Measurements from ENCODE around the gene TLCD2.
"Not testable (repeated sequence)": the region's sequence is repeated elsewhere in the genome, so short reads cannot be mapped to it uniquely, and the experiment has no call there.

Gene TLCD2

GRCh38 chr17:1715803-1716075 is 5.6 kb upstream of the TLCD2 start:
- Mint-ChIP-seq H3K4me1 (peaks cover 56% of the 10 kb centered on the region), H3K27me3 (peaks cover 46% of the 10 kb centered on the region), H3K36me3 (peaks cover 17% of the 10 kb centered on the region), H3K9me3 (no peaks in the 10 kb centered on the region), H3K4me3 (peak overlapping the region; percentile 90), H3K27ac (peak overlapping the region; percentile 71)
- CTCF ChIA-PET, result no interaction called here
- no peak for DNase-seq

DNA sequence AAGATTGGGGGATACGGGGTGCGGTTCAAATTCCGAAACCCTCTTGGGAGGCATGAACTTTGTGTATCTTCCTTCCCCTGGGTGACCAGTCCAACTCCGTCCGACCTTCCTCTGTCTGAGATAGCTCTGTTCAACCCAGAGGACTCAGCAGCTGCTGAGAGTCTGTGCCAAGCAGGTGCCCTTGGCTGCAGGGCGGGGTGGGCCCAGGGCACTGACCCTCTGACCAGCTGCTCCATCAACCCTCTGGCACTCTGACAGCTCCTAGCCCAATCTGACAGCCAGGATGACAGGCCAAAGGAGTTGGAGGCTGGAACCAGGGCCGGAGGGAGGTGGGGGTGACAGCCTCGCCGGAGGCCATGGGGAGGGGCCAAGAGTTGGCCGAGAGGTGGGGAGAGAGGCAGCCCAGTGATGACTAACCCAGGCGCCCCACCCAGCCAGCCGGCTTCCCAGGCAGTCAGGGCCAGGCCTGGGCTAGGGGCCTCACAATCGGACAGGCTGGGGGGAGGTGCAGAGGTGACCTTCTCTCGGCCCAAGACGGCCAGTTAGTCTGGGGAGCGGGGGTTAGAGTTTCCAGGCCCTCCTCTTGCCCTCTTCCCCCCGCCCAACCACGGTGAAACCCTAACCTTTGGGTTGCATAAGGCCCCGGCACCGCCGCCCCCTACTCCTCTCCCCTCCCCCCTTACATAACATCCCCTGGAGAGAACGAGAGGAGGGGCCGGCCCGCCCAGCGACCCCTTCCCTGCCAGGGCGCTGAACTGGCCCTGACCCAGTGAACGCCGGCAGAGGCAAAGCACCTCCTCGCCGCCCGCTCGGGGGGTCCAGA is 5.0 kb upstream of the TLCD2 start:
- Mint-ChIP-seq H3K27me3 (peaks cover 52% of the 10 kb centered on the region), H3K36me3 (peaks cover 17% of the 10 kb centered on the region), H3K4me1 (peaks cover 57% of the 10 kb centered on the region), H3K9me3 (no peaks in the 10 kb centered on the region), H3K4me3 (peak overlapping the region; percentile 90), H3K27ac (no peak overlapping the region)
- CTCF ChIA-PET, result interaction anchor here (0.7 to 1.6 kb wide), 2 partner anchors 69 to 310 kb away, joined by 3 read pairs; no protein-coding TSS in a partner anchor
- peak; percentile 70 for DNase-seq

DNA sequence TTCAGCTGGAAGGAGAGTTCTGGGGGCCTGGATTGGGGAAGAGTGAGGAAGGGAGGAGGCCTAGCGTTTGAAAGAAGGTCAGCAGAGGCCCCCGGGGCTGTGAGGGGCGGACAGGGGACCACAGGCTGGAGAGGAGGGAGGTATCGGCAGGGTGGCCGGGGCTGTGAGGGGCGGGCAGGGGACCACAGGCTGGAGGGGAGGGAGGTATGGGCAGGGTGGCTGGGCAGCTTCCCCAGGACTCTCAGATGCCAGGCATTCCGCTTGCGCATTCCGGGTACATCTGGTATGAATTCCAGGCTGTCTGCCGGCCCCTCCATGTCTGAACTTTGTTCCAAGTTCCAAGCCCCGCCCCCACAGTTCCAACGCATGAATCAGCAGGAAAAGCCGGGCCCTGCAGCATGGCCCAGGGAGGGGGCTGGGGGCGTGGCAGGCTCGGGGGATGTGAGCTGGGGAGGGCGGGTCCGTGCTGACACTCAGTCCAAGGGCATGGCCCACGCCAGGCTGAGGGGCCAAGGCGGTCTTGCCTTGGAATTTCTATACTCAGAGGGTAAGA is 4.3 kb upstream of the TLCD2 start:
- H3K27ac Mint-ChIP-seq, result no peak overlapping the region
- peaks cover 50% of the 10 kb centered on the region for H3K4me1 Mint-ChIP-seq
- peak overlapping the region; percentile 90 for H3K4me3 Mint-ChIP-seq
- DNase-seq, result peak; percentile 61
- CTCF ChIA-PET, result interaction anchor here (0.7 to 1.8 kb wide), 4 partner anchors 45 to 311 kb away, joined by 3 to 5 read pairs (median 4); no protein-coding TSS in a partner anchor
- peaks cover 17% of the 10 kb centered on the region for H3K36me3 Mint-ChIP-seq
- H3K27me3 Mint-ChIP-seq, result peaks cover 59% of the 10 kb centered on the region
- H3K9me3 Mint-ChIP-seq, result no peaks in the 10 kb centered on the region

DNA sequence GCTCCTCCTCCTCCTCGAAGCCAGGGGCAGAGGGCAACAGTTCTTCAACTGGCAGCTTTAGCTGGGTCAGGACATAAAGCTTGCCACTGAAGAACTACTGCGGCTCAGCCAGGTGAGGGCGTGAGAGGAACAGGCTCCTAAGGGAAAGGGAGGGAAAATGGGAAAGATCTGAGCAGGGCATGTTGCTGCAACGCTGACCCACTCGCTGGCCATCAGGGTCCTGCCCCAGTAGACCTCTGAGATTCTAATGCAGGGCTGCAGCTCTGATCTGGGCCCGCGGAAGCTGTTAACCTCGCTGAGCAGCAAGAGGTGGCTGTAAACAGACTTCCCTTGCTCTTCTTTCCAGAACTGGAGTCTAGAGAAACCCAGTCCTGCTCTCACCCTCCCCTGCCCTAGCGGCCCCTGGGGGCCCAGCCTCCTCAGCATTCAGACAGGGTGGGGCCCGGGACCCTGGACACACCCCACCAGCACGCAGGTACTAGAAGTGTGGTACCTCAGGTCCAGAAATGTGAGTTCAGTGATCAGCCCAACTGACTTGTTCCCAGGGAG is 3.8 kb upstream of the TLCD2 start:
- Mint-ChIP-seq H3K27me3 (peaks cover 64% of the 10 kb centered on the region), H3K4me1 (peaks cover 52% of the 10 kb centered on the region), H3K36me3 (peaks cover 17% of the 10 kb centered on the region), H3K4me3 (peak overlapping the region; percentile 51), H3K27ac (no peak overlapping the region), H3K9me3 (no peaks in the 10 kb centered on the region)
- DNase-seq, result peak; percentile 24
- CTCF ChIA-PET, result interaction anchor here (0.9 to 1.8 kb wide), 5 partner anchors 45 to 312 kb away, joined by 3 to 5 read pairs (median 3); no protein-coding TSS in a partner anchor

DNA sequence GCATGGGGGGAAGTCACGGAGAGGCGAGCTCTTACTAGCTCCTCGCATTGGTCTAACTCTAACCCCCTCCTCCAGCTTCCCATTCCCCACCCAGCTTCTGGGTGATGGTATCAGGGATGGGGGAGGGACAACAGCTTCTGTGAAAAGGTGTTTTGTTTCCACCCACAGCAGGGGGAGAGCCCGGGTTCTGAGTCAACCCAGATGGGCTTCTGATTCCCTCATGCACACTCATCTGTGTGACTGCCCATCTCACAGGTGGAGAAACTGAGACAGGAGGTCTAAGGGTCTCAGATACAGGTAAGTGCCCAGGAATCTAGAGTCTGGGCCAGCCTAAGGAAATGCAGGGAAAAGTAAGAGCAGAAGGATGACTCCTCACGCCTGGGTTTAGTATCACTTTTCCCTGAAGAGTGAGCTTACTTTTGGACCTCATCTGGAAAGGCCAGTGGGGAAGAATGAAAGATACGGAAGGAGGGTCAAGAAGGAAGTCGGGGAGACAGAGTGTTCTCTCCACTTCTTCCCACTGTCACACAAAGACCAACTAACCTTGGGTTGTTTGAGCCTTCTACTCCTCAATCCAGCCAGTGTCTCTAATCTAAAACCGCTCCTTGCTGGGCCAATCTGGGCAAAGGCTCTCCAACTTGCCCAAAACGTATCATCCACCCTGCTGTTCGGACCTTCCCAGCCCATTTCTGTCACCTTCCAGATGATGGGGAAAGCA is 3.1 kb upstream of the TLCD2 start:
- peaks cover 71% of the 10 kb centered on the region for H3K27me3 Mint-ChIP-seq
- DNase-seq, result peak; percentile 15
- peaks cover 17% of the 10 kb centered on the region for H3K36me3 Mint-ChIP-seq
- CTCF ChIA-PET, result interaction anchor here (0.9 to 1.8 kb wide), 5 partner anchors 44 to 312 kb away, joined by 3 to 5 read pairs (median 3); no protein-coding TSS in a partner anchor
- no peak overlapping the region for H3K27ac Mint-ChIP-seq
- H3K4me3 Mint-ChIP-seq, result no peak overlapping the region
- H3K9me3 Mint-ChIP-seq, result no peaks in the 10 kb centered on the region
- H3K4me1 Mint-ChIP-seq, result peaks cover 45% of the 10 kb centered on the region

GRCh38 chr17:1712271-1712670 is 2.1 kb upstream of the TLCD2 start:
- peaks cover 17% of the 10 kb centered on the region for H3K36me3 Mint-ChIP-seq
- no peaks in the 10 kb centered on the region for H3K9me3 Mint-ChIP-seq
- H3K27me3 Mint-ChIP-seq, result peaks cover 78% of the 10 kb centered on the region
- CTCF ChIA-PET, result no interaction called here
- no peak overlapping the region for H3K4me3 Mint-ChIP-seq
- DNase-seq, result peak; percentile 11
- H3K4me1 Mint-ChIP-seq, result peaks cover 36% of the 10 kb centered on the region
- H3K27ac Mint-ChIP-seq, result peak overlapping the region; percentile 38

DNA sequence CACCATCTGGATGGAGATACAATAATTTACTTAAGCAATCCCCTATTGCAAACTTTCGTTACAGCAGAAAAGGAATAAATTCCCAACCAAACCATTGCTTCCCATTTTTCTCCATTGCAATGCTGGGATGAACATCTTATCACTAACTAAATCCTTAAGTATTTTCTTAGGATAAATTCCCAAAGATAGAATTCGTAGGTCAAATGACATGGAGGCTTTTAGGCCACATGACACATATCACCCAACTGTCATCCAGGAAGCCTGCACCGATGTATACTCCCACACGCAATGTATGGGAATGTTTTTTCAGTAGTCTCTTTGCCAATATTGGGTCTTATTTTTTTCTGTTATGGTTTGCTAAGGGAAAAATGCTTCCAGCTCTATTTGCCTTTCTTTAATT is 1.6 kb upstream of the TLCD2 start:
- Mint-ChIP-seq H3K4me1 (peaks cover 36% of the 10 kb centered on the region), H3K36me3 (peaks cover 17% of the 10 kb centered on the region), H3K27ac (no peak overlapping the region), H3K4me3 (no peak overlapping the region), H3K27me3 (peaks cover 82% of the 10 kb centered on the region), H3K9me3 (no peaks in the 10 kb centered on the region)
- CTCF ChIA-PET, result no interaction called here
- DNase-seq, result no peak

DNA sequence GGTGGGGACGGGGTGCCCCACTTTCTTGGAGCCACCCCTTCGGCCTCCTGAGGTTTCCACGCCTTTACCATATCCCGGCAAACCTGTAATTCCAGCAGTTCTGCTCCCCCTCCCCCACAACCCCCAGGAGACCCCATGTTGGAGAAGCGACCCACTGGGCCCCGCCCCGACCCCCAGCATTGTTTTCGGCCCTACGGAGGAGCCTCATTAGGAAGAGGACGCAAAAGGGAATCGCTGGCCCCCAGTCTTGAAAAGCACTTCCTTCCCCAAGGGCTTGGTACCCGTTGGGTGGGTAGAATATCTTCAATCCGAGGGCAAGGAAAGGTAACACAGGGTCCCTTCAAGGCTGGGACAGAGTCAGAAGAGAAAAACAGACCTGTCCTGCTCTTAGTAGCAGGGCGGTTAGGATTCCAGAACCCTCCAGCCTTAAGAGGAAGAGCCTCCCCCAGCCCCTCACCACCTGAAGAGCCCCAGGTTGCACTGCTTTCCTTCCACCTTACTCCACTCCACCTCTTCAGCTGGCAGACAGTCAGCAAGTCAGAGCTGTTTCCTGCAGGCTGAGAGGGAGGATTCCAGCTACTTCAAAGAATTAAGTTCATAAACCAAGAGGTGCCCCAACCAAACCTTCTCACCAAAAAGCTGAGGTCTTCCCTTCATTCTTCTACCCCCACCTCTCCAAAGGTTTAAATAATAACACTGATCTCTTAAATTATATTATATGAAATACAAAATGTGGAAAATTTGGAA is 803 bp upstream of the TLCD2 start:
- Mint-ChIP-seq H3K27me3 (peaks cover 89% of the 10 kb centered on the region), H3K9me3 (no peaks in the 10 kb centered on the region), H3K36me3 (peaks cover 17% of the 10 kb centered on the region), H3K4me3 (peak overlapping the region; percentile 47), H3K27ac (no peak overlapping the region), H3K4me1 (peaks cover 35% of the 10 kb centered on the region)
- no peak for DNase-seq
- CTCF ChIA-PET, result no interaction called here

GRCh38 chr17:1709403-1709951 is 700 bp downstream of the TLCD2 start:
- peak overlapping the region; percentile 38 for H3K4me3 Mint-ChIP-seq
- CTCF ChIA-PET, result no interaction called here
- no peak for DNase-seq

DNA sequence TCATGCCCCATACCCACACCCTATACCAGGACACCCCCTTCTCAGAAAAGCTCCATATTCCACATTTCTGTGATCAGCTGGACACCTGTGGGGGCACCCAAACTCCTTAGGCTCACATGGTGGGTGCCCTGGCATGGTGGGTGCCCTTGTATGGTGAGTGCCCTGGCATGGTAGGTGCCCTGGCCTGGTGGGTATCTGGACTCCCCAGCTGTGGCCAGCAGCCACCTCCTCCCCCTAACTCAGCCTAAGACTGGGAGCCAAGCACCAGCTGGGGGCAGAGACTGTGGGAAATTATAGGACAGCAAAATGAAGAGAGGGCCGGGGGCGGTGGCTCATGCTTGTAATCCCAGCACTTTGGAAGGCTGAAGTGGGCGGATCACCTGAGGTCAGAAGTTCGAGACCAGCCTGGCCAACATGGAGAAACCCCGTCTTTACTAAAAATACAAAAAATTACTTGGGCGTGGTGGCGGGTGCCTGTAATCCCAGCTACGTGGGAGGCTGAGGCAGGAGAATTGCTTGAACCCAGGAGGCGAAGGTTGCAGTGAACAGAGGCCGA is 1.3 kb downstream of the TLCD2 start:
- Mint-ChIP-seq H3K36me3 (peaks cover 17% of the 10 kb centered on the region), H3K27me3 (peaks cover 92% of the 10 kb centered on the region), H3K27ac (peak overlapping the region; percentile 58), H3K4me1 (peaks cover 23% of the 10 kb centered on the region), H3K4me3 (peak overlapping the region; percentile 38)
- DNase-seq, CTCF ChIA-PET, H3K9me3 Mint-ChIP-seq: not testable (repeated sequence)

More at GRCh38 chr17:1709403-1709951, 700 bp downstream of the TLCD2 start:
- peaks cover 92% of the 10 kb centered on the region for H3K27me3 Mint-ChIP-seq
- peaks cover 27% of the 10 kb centered on the region for H3K4me1 Mint-ChIP-seq
- no peak overlapping the region for H3K27ac Mint-ChIP-seq
- H3K36me3 Mint-ChIP-seq, result peaks cover 17% of the 10 kb centered on the region
- no peaks in the 10 kb centered on the region for H3K9me3 Mint-ChIP-seq

- DNase-seq, result no peak
- H3K4me1 Mint-ChIP-seq, result peaks cover 19% of the 10 kb centered on the region
- peaks cover 2% of the 10 kb centered on the region for H3K36me3 Mint-ChIP-seq
- H3K27ac Mint-ChIP-seq, result no peak overlapping the region
- no peaks in the 10 kb centered on the region for H3K9me3 Mint-ChIP-seq
- H3K27me3 Mint-ChIP-seq, result peaks cover 80% of the 10 kb centered on the region
- CTCF ChIA-PET, result no interaction called here
- no peak overlapping the region for H3K4me3 Mint-ChIP-seq
Observed at GRCh38 chr17:1707107-1707506, 3.1 kb downstream of the TLCD2 start.

DNA sequence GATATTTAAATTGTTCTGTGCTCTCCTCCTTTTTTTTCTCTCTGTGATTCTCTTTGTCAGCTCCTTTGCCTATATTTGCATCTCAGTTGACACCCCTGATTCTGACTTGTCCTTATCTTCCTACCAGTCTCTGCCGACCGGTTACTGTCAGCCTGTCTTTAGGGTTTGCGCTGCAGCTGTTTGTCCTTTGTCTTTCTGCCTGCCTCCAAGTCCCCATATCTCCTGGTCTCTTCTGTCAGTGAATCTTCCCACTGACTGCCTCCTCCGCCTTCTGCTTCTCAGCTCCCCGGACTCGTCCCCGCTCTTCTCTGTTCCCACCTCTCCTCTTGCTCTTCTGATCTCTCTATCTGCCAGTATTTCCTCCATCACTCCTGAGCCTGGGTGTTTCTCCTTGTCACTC is 5.2 kb downstream of the TLCD2 start:
- peaks cover 5% of the 10 kb centered on the region for H3K4me1 Mint-ChIP-seq
- H3K36me3 Mint-ChIP-seq, result no peaks in the 10 kb centered on the region

DNA sequence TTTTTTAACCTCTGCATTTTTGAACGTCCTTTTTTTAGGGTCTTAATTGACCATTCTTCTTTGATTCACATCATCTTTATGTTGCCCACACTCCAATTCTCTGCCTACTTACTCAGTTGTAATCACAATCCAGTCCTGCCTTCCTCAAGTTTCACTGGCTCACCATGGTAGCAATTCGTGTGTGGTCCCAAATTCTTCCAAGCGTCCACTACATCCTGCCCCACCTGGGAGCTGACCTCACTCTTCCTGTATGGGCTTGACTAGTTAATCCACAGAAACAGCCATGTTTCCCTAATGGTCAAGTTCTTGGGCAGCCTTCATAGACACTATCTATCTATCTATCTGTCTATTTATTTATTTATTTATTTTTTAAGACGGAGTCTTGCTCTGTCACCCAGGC is 7.1 kb downstream of the TLCD2 start:
- no peaks in the 10 kb centered on the region for H3K36me3 Mint-ChIP-seq
- no peak overlapping the region for H3K27ac Mint-ChIP-seq
- peaks cover 54% of the 10 kb centered on the region for H3K27me3 Mint-ChIP-seq
- CTCF ChIA-PET, result no interaction called here
- H3K4me3 Mint-ChIP-seq, result no peak overlapping the region
- DNase-seq, result no peak
- peaks cover 3% of the 10 kb centered on the region for H3K4me1 Mint-ChIP-seq
- no peaks in the 10 kb centered on the region for H3K9me3 Mint-ChIP-seq

More for the DNA sequence above, 5.2 kb downstream of the TLCD2 start:
- peaks cover 67% of the 10 kb centered on the region for H3K27me3 Mint-ChIP-seq
- no peak overlapping the region for H3K4me3 Mint-ChIP-seq
- no peak overlapping the region for H3K27ac Mint-ChIP-seq
- CTCF ChIA-PET, result no interaction called here
- no peaks in the 10 kb centered on the region for H3K9me3 Mint-ChIP-seq
- no peak for DNase-seq

All from activated naive CD4-positive, alpha-beta T cell treated with anti-CD3 and anti-CD28 coated beads, Interleukin-2, amount 10 ng/mL, durations not matched to agents 7 days and 5 days (primary cell).